Esophagus muscularis mucosa (tissue), 3 donors: Measurements from ENCODE around the gene PPIP5K1.

Experiments used
- CTCF ChIP-seq, 3 experiments: fragments of 200-600 bp in 2 of 3; fragments of 450-650 bp in 1 of 3; sonication (generic) in 2 of 3; IDR thresholded peaks; one replicate each; pipeline ENCODE4 v1.5.1; 2017 to 2019; ENCODE audit warnings: antibody characterized with exemption in 3 of 3, mild to moderate bottlenecking in 2 of 3, moderate library complexity in 1 of 3
- POLR2A ChIP-seq: fragments of 450-650 bp; IDR thresholded peaks from one replicate; pipeline ENCODE4 v1.6.1; 2017; ENCODE audit warnings: antibody characterized with exemption, moderate library complexity, mild to moderate bottlenecking, low read depth

GRCh38 chr15:43508421-43508820, 81.6 kb downstream of the PPIP5K1 start:
- TF ChIP-seq CTCF (IDR thresholded peaks at IDR 0.05) (no peak), POLR2A (no peak)
